Subcutaneous adipose tissue (tissue), 4 donors: Measurements from ENCODE around the gene KCNK15. TPM values are rescaled to one million over a fixed set of nuclear protein-coding genes. Genes with fewer than 3 reads are reported as not detected.

Experiments
- total RNA-seq, 4 donors: library from RNA; depleted of rRNA; stranded (reverse); fragments of >200 nt; gene quantifications; one replicate each; pipeline ENCODE4 v1.1.0, GENCODE V29; 2016
- TF ChIP-seq, protein P1 (sequence below): fragments of 450-650 bp; IDR thresholded peaks from one replicate; pipeline ENCODE4 v1.5.1; 2016; ENCODE audit warnings: low read depth, mild to moderate bottlenecking, control low read depth, antibody characterized with exemption, moderate library complexity

The KCNK15 gene
- 1 to 10 TPM; 1.3 to 4.5 (median 2.6) TPM for total RNA-seq

DNA sequence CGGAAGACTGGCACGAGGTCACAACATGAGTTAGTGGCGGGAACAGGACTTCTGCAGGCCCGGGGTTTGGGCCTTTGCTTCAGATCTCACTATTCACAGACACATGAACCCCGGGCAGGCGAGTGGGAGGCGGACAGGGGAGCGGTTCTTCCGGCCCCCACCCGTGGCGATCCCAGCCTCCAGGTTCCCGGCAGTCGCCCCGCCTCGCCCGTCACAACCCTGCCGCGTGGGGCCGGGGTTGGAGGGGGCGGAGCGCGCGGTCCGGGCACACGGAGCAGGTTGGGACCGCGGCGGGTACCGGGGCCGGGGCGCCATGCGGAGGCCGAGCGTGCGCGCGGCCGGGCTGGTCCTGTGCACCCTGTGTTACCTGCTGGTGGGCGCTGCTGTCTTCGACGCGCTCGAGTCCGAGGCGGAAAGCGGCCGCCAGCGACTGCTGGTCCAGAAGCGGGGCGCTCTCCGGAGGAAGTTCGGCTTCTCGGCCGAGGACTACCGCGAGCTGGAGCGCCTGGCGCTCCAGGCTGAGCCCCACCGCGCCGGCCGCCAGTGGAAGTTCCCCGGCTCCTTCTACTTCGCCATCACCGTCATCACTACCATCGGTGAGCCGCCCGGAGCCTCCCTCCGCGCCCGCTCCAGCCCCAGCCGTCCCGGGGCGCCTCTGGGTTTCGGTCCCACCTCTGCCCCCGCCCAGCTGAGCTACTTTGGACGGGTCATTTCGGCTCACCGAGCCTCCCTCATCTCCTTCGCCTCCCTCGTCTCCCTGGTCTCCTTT is at the start of gene KCNK15:
Gene KCNK15, plus strand, starts transcription at position 268 of the 769 bp plus-strand sequence. Its CDS starts 46 bp downstream, at position 314.
- TF ChIP-seq, protein P1, sequence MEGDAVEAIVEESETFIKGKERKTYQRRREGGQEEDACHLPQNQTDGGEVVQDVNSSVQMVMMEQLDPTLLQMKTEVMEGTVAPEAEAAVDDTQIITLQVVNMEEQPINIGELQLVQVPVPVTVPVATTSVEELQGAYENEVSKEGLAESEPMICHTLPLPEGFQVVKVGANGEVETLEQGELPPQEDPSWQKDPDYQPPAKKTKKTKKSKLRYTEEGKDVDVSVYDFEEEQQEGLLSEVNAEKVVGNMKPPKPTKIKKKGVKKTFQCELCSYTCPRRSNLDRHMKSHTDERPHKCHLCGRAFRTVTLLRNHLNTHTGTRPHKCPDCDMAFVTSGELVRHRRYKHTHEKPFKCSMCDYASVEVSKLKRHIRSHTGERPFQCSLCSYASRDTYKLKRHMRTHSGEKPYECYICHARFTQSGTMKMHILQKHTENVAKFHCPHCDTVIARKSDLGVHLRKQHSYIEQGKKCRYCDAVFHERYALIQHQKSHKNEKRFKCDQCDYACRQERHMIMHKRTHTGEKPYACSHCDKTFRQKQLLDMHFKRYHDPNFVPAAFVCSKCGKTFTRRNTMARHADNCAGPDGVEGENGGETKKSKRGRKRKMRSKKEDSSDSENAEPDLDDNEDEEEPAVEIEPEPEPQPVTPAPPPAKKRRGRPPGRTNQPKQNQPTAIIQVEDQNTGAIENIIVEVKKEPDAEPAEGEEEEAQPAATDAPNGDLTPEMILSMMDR, result no peak

DNA sequence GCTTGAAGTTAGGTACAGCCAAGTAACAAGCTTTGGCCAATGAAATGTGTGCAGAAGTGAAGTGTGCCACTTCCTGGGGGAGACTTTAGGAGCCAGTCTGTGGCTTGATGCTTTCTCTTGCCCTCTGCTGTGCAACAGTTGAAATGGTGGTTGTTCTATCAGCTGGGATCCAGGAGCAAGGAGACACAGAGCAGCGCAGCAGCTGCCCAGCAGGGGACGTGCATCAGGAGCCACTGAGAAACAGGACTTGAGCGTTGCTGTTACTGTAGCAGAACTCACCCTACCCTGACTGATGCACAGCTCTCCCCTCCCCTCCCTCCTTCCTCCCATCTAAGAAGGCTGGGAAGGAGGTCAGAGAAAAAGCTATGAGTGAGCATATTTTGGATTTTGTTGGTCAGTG is 49.4 kb upstream of the KCNK15 start:
- TF ChIP-seq, protein P1, result no peak

DNA sequence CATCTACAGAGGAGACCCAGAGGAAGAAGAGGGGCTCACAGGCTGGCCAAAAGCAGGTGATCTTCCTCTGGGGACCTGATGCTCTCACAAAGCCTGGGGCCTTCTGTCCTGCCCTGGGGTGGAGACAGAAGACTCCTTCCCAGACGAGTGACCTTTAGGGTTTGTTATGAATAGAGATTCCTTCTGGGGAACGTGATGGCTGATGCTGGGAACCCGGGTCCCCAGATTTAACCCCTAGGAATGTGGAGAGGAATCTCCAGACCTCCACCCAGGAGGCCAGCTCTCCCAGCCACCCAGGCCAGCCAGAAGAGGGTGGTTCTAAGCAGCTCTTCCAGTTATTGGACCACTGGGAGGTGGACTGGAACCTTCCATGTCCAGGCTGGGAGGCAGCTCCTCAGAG is 47.3 kb upstream of the KCNK15 start:
- TF ChIP-seq, protein P1, result no peak

- TF ChIP-seq, protein P1, result no peak
Measured at GRCh38 chr20:44700306-44700705, 45.4 kb upstream of the KCNK15 start.

DNA sequence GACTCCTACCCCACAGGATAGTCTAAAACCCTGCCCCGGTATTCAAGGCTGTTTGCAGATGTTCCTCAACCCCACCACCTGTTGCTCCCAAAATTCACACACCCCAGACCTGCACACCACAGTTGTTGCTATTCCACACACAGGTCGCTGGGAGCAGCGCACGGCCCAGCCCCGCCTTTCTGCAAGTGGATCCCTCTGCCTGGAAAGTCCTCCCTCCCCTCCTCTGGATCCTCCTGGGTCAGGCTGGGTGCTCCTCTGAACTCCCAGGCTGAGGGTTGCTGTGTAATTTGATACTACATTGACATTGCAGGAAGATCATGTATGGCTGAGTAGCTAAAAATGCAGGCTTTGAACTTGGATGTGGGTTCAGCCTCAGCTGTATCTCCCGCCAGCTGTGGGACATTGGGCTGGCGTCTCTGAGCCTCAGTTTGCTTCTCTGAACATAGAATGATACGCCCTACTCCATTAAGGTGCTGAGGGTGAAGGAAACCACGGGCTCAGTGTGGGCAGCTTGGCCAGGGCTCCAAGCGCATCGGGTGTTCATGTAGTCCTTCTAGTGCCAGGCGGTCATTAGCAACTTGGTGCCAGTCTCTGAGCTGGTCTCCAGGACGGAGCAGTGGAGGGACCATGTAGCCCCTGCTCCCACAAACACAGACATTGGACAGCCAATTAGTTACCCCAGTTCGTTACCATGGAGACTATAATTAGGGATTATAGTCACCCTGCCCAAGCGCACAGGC is 44.4 kb upstream of the KCNK15 start:
- TF ChIP-seq, protein P1, result no peak

GRCh38 chr20:44701858-44702256 is 43.8 kb upstream of the KCNK15 start:
- TF ChIP-seq, protein P1, result no peak

DNA sequence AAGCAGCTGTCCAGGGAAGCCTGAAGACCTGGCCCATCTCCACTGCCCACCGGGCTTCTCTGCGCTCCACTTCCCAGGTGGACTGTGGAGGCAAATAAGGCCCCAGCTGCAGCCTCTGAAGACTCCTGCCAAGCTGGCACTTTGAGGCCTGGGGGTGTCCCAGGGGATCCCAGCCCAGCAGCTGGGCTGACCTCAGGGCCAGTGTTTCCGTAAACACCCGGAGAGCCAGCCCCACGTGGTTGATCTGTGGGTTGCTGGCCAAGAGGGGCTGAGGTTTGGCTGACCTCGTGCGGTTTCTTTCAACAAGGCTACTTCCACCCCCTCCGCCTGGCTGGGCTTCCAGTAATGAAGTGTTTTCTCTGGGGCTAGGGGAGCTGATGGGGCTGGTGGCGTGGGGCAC is 42.9 kb upstream of the KCNK15 start:
- TF ChIP-seq, protein P1, result no peak
